NCI-H774 (cell line): Measurements from ENCODE around the gene CACNA1D.

Experiments
- DNase-seq: peaks from one replicate; lab custom pipeline; 2025; lab: John Stamatoyannopoulos, UW

The CACNA1D gene

DNA sequence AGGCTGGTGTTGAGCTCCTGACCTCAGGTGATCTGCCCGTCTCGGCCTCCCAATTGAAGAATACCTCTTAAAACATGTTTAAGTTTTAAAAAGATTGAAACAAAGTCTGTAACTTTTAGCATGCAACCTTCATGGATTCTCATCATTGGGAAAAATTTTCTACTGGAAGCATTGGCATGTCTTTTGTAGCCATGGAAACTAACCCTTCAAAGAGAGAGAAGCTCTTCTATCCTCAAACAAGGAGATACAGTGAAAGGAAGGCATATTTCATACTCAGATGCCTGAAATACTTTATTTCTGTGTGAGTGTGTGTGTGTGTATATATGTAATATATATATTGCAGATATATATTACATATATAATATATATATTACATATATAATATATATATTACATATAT lies 196.9 kb downstream of the CACNA1D start:
- no peak for DNase-seq

DNA sequence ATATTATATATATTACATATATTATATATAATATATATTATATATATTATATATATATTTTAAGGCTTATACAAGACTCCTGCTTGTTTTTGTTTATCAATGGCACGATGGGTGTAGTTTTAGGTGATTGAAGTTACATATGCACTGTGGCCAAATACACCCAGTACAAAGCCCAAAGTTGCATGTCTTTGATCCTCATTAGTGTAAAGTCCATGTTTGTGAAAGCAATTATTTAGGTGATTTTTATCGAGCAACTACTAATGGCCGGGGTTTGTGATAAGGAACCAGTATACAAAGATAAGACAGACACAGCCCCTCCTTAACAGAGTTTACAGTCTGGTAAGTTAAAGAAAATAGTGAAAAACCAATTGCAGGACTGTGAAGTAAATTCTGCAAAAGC lies 197.5 kb downstream of the CACNA1D start:
- DNase-seq: no peak

DNA sequence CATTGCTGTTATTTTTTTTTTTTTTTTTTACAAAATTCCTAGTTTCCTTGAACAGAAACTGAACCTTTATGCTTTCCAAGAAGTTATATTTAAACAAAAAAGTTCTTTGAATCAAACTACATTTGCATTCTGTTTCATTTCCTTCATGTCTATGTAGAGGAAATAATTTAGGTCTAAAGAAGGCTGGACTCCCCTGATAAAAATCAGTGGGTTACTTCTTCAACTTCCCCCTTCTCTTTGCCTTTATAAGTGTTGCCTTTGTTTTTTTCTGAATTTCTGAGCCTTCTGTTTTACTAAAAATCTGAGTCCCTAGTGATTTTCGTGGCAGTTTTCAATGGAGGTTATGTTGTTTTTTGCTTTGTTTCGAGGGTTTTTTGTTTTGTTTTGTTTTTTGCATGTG lies 199.0 kb downstream of the CACNA1D start:
- DNase-seq: no peak

DNA sequence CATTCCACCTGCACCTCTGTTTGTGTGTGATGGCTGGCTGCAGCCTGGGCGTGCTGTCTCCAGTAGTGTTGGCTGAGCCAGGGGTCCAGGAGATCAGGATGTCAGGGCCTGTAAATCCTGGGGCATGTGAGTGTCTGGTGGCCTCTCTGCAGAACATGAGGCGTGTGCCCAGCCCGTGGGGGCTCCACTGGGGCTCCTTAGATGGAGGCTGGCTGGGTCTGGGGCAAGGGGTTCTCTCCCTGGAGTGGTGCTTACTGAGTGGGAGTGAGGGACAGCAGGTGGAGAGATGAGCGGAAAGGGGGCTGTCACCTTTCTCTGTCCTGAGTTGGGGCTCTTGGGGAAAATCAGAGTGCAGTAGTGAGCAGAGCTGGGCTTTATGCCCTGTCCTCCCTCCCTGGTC lies 199.6 kb downstream of the CACNA1D start:
- DNase-seq: no peak

DNA sequence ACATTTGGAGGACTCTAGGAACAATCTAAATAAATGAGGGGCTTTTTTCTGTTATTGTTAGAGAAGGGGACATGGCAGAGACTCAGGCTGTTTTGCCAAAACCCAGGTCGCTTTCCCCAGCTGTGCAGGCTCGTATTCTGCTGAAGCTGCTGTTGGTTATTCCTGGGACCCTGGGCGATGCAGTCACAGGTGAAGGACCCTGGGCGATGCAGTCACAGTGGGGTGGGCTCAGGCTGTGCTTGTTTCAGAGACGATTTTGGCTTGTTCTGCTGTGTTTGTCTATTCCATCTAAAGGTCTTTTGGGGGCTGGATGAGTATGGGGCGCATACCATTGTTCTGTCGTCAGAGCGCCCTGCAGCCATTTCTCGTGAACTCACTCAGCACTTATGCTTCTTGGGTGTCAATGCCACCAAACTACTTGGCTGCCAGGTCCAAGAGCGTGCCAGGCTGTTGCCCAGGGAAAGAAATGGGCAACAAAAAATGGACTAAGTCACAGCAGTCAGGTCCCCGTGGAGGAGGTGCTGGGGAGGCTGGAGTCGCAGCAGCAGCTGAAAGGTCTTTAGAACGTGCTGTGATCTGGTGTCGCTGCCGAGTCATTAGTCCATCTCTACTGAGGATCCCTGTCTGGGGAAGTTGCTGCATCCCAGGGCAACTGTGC lies 200.4 kb downstream of the CACNA1D start:
- no peak for DNase-seq

DNA sequence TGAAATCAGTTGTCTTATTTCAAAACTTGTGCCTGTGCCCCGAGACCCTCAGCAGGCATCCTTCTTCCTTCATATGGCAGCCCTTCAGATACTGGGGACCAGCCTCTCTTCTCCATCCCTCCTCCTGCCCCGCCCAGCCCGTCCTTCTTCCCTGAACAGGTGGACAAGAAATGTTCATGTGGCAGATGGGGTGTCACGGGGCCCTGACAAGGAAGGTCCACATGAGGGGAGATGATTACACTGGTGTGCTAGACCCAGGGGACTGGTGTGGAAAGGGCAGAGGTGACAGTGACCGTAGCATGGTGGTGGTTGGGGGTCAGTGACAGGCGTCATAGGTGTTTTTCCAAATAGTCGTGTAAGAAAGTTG lies 200.9 kb downstream of the CACNA1D start:
- no peak for DNase-seq

DNA sequence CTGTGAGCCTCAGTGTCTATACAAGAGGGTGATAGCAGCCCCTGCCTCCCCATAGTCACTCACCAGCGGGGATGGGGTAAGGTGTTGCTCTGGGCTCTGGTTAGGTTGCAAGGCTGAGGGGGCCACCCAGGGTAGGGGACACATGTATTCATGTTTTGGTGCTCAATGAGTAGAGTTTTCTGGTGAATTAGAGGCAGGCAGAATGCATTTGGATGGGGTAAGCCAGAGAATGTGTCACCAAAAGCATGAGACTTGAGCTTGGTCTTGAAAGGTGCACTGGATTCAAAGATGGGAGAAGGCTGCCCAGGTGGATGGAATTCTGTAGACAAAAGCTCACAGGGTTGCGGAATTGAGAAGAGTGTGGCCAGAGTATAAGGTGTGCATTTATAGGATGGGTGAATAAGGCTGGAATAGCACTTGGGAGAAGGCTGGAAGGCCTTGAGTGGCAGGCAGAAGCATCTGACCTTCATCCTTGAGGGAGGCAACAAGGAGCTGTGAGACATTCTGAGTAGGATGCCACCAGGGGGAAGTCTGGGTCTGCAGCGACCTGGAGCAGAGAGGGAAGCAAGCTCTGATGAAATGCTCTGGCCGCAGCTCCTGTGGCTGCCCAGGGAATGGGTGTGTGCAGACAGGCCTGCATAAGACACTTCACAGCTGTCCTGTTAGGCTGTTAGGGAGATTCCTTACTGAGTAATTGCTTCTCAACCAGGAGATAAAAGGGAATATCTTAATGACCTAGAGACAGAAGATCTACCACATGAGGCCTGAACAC lies 202.2 kb downstream of the CACNA1D start:
- no peak for DNase-seq

DNA sequence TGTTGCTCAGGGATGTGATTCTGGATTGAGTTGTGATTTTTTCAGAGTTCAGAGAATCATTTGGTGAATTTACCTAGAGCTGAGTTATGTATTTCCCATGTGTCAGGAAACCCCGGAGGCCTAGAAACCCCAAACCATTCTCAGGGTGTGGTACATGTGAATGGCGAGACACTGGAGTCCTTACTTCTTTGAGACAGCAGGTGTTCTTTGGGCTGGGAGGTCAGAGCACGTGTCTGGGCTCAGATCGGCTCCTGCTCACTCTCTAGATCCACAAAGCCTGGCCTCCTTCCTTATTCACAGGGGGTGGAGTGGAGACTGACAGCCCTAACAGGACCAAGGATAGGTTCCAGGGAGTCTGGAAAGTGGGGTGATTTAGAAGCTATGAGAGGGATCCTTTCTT lies 206.0 kb downstream of the CACNA1D start:
- DNase-seq: no peak

DNA sequence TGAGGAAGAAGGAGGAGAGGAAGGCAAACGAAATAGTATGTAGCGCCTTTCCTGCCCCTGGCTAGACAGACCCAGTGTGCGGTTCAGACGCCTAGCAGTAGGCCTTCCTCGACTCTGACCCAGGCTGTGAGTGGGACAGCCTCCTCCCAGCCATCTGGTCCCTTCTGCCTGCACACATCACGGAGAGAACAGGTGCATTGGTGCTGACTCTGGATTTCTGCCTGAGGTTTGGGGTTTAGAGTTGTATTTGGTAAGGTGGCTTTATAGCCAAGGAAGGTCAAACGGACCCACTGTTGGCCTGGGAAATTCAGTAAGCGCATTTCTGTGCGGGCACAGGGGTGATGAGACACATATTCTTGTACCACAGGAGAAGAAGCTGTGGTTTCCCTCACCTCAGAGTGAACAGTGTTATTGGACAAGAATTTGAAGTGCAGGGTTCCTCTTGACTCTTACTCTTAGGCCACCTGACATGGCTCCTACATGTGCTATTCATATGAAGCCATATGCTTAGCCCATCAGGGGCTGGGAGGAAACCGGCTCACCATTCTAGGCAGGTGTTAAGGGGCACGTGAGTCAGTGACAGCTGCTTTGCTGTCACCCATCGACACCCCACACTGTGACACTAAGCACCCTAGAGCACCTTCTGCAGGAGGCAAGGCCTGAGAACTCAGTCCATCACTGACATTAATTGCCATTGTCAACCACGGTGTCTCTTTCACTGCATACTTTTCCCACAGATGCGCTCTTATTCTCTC lies 208.5 kb downstream of the CACNA1D start:
- no peak for DNase-seq

DNA sequence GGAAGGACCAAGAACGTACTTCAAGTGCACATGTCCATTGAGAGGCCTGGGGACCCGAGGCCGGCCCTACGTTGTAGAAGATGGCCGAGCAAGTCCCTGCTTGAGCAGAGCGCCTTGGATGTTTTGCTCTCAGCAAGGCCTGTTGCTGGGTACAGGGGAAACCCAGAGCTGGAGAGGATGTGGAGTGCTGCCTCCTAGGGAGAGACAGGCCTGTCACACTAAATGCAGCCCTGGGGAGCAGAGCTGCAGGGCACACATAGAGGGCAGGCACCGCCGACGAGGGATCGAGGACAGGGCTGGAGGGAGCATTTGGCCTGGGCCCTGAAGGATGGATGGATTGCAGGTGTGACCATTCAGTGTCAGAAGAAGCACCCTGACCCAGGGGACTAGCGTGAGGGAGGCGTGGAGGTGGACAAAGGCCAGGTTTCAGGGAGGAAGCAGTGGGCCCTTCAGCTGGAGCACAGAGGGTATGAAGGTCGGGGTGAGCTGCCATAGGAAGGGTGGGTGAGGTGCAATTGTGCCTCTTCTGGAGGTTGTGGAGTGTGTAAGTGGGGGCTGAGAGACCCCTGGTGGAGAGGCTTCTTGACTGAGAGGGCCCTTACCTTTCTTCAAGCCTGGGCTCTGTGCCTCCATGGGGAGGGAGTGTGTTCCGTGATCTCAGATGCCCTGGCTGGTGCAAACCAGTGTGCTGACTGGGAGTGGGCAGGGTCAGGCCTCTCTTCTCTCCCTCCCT lies 209.4 kb downstream of the CACNA1D start:
- no peak for DNase-seq

DNA sequence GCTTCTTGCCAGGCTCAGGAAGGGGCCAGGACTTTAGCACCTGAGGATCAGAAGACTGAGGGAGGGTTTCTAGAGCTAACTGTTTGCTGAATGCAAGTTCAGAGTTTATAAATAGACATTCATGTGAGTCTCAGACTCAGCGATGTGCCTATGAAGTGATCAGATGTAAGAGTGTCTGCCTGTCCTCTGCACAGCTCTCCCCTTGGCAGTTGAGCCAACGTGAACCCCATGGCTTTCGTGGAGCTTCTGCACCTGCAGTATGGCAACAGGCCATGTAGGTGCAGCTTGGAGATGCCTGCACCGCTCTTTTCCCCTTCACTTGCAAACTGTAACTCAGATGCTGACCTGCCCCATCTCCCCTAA lies 209.9 kb downstream of the CACNA1D start:
- no peak for DNase-seq

DNA sequence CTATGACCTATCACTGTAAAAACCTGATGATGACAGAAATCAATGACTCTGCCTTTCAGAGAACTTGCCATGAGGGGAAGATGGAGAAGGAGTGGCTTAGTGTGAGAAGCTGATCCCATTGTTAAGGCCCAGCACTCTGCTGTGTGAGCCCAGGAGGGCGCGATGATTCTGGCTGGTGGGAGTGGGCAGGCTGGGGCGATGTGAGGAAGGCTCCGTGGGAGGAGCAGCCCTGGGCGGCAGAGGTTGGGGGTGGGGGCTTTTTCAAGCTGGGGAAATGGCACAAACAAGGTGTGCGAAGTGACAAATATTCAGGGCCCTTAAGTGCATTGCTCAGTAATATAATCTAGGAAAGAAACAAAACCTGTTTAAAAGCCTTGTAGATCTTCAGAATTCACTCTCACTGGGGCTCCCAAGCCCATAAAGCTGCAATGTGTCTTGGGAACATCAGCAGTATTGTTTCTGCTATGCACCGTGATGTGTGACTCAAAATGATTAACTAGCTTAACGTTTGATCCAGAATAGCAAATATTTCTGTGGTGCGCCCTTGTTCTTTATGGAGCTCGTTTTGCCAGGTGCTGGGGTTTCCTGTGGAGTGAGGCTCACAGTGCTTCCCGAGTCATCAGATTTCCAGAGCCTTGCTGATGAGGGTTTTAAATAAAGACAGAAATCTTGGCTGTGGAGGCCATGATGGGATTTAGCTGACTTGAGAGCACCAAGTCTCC lies 210.8 kb downstream of the CACNA1D start:
- no peak for DNase-seq

DNA sequence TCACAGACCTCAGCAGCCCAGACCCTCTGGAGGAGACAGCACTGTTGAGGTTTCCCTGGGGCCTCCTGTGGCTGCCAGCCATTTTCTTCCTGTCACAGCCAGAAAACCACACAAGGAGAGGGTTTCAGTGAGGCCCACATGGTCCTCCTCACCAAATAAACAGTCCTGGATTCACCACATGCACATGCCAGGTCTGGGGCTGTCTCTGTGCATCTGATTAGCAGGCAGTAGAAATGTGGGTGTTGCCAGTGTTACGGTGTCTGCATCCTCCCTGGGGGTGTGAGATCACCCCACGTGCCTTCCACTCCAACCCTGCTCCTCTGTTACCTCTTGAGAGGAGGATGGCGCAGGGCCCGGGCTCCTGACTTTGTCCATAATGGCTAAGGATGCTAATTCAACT lies 211.4 kb downstream of the CACNA1D start:
- DNase-seq: no peak

DNA sequence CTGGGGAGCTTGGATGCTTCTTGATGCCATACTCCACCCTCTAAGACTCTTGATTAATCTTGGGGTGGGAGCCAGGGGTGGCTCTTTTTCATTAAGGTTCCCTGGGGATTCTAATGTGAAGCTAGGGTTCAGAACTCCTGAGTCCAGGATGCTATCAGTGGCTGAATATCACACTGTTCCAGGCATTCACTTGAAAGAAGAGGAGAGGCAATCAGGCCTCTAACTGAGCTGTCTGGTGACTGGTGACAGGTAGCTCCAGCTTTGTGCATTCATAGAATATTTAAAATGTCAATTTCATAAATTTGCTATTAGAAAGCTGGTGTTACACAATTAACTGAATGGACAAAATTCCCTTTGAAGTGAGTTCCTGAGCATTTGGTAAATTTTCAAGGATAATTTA lies 212.8 kb downstream of the CACNA1D start:
- no peak for DNase-seq

DNA sequence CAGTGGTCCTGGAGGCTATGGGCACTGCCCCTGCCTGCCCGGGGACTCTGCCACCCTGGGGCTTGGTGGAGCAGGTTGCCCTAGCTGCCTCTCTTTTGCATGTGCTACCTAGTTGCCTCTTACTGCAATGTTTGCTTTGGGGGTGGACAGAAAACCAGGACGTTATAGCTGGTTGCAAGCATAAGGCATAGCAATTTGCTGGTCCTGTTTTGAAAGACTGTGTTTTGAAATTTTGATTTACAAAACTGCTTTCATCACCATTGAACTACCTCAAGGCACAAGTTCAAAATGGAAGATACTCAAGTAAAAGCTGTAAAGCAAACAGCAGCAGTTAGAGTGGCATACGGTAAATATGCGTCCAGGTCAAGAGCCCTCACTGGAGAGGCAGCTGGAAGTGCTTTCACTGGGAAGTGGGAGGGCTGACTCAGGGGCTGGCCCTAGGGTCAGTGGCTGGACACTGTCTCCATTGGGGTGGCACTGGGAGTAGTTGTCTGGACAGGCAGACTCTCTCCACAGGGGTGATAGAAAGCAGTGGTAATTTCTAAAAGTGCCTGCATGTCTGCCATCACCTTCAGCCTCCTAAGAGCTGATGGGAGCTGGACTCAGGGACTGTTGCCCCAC lies 213.7 kb downstream of the CACNA1D start:
- peak; percentile 49 for DNase-seq

DNA sequence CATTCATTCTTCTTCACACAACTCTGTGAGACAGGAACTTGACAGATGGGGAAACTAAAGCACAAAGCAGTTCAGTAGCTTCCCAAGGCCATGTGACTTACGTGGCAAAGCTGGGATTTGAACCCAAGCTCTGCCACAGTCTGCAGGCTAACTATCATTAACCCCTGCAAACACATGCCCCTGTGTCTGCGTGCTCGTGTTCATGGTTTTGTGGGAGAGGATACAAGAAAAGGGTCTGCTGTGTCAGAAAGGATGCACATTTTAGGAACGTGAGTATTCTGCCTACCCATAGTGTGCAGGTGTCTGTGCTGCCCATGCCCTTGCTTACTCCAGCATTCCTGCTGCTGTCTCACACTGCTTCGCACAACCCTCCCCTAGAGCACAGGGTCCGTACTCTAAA lies 214.8 kb downstream of the CACNA1D start:
- no peak for DNase-seq

DNA sequence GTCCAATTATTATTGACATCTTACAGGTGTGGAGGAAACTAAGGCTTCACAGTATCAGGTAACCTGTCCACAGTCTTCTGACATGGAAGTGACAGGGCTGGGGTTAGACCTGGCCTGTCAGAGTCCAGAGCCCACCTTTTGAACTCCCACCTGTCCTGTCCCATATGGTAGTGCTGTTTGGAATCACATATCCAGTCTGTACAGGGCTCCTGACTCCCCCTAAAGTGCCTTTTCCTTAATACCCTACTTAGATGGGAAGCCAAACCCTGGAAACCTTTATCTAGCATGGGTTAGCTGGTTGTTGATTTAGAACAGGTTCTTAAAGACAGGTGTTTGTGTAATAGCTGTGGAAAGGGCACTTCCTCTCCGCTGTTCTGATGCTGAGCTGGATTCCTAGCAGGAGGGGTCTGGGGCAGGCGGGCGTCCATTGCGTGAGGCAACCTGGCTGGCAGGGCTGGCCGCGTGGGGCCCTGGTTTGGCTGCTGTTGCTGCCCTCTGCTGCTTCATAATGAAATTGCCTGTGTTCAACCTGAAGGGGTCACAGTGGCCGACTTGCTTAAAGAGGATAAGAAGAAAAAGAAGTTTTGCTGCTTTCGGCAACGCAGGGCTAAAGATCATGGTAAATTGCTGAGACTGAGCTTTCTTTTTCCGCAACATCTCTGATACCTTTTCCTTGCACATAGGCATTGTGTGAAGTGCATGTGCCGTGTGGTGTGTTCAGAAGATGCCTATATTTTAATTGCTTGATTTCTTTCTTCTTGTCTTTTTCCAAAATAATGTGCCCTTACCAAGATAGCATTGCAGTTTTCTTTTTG lies 215.7 kb downstream of the CACNA1D start:
- peak; percentile 41 for DNase-seq

DNA sequence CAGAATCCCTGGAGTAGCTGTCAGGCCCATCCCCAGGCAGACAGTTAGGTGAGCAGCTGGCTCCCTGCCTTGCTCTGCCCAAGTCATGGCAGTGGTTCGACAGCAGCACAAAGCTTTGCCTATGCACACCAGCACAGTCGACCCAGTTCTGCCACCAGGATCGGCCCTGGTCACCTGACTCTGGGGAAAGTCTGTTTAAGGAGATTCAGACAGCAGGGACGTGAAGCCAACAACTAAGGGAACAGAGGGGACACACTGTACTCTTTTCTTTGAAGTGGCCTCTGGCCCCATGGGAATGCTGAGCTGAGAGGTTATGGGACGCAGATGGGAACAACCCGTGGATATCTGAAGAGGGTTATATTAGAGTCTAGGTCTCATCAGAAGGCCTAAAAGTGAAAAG lies 217.0 kb downstream of the CACNA1D start:
- DNase-seq: no peak

DNA sequence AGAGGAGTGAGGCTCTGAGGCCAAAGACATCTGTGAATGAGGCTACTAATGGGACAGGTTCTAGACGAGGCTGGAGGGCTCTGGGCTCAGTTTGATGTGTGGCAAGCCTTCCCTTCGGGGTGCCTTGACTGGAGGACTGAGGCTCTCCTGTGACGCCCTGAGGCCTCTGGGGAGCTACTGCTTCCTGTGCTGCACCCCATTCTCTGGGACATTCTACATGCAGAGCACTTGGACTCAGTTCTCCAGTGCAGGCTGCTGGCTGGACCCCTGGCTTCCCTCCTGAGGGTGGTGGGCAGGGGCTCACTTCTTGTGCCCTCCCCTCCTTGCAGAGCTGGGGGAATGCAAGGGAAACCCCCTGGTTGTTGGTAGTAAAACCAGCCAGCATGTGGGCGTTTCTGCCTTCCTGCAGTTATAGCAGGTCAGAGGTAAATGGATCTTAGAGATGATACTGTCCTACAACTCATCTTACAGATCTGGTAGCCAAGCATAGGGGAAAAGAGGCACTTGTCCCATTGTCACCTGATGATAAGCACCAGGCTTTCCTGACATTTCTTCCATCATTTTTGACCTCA lies 218.5 kb downstream of the CACNA1D start:
- DNase-seq: no peak

DNA sequence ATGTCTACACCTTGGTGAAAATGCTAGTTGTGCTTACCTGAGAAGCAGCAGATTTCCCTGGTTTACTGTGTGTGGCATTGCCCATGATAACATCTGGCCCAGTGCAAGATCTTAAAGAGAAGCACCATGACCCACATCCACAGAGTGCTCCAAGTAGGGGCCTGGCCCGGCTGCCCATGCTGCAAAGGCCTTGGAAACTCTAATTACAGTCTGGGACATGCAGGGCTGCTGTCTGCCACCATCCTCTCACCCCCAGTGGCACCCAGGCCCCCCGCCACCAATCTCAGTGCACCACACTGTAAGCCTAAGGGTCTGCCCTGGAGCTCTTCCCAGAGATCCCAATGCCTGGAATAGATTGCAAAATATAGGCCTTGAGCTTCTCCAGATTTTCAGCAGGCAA lies 219.2 kb downstream of the CACNA1D start:
- no peak for DNase-seq
